Brain microvascular endothelial cell (primary cell): ENCODE measurements around the gene CPEB1.
"Not testable (repeated sequence)": the region's sequence is repeated elsewhere in the genome, so short reads cannot be mapped to it uniquely, and the experiment has no call there.

Experiments
- DNase-seq: peaks from one replicate; pipeline ENCODE4 v3.0.0-alpha.2; 2020
- H3K27ac ChIP-seq: fragments of 250-450 bp; sonication (Bioruptor Pico); 2 replicates; pipeline ENCODE4 v1.5.1; 2020; ENCODE audit warnings: mild to moderate bottlenecking, moderate library complexity
- H3K27me3 ChIP-seq: fragments of 250-450 bp; sonication (Bioruptor Pico); replicated peaks from 2 replicates; pipeline ENCODE4 v1.5.1; 2020; ENCODE audit warnings: mild to moderate bottlenecking
- H3K36me3 ChIP-seq: fragments of 250-450 bp; sonication (Bioruptor Pico); replicated peaks from 2 replicates; pipeline ENCODE4 v1.5.1; 2020; ENCODE audit warnings: mild to moderate bottlenecking
- H3K4me3 ChIP-seq: 2 replicates; pipeline ENCODE4 v1.5.1; 2011; ENCODE audit warnings: low read depth, mild to moderate bottlenecking, control low read depth, low read length, moderate library complexity
- in situ Hi-C: cut with HindIII; loops from 2 replicates; pipeline ENCODE4 v1.10.0; 2017; ENCODE audit warnings: low sequenced_read_pairs, low pct_ligation_motif_present
- TF ChIP-seq, protein P1 (sequence below): IDR thresholded peaks from 2 replicates; pipeline ENCODE4 v1.5.1; 2011; ENCODE audit warnings: low read depth, mild to moderate bottlenecking, moderate library complexity, low read length, control low read depth, inconsistent platforms; ENCODE audit errors: missing control alignments

Gene CPEB1

DNA sequence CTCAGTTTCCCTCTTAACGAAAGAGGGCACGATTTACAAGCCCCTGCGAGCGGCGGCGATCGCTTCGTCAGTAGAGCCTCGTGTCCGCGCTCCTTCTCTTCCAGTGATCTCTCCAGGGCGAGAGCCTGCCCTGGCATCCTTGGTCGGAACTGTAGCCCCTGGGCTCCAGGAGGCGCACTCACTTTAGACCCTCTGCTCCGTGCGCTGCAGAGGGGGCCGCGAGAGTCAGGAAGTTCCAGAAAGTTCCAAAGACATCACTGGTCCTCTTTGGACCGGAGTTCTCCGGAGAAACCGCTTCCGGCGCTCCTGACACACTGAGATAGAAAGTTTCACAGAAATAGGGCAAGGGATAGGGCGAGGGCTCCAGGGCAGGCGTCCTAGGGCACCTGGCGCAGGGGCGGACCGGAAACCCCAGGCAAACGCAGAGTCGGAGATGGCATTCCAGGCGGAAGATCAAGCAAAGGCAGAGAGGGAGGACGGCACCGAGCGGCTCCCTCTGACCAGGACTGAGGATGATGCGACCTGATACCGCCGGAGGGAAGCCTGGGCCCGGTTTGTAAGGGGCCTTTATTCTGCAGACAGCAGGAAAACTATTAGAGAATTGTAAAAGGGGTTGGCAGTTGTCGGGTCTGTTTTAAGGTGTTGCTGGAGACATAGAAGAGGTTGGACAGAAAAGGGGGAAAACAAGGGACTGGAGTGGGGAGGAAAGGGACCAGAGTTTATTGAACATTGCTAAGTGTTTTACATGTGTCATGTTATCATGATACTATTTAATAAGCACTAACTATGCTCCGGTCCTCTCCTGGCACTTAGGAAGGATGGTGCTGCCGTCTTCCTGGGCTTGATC lies 1.3 kb upstream of the CPEB1 start:
- Histone ChIP-seq H3K27me3 (peaks cover 44% of the 10 kb centered on the region), H3K36me3 (no peaks in the 10 kb centered on the region), H3K27ac (no peak overlapping the region), H3K4me3 (peak overlapping the region; percentile 31)
- TF ChIP-seq, protein P1, sequence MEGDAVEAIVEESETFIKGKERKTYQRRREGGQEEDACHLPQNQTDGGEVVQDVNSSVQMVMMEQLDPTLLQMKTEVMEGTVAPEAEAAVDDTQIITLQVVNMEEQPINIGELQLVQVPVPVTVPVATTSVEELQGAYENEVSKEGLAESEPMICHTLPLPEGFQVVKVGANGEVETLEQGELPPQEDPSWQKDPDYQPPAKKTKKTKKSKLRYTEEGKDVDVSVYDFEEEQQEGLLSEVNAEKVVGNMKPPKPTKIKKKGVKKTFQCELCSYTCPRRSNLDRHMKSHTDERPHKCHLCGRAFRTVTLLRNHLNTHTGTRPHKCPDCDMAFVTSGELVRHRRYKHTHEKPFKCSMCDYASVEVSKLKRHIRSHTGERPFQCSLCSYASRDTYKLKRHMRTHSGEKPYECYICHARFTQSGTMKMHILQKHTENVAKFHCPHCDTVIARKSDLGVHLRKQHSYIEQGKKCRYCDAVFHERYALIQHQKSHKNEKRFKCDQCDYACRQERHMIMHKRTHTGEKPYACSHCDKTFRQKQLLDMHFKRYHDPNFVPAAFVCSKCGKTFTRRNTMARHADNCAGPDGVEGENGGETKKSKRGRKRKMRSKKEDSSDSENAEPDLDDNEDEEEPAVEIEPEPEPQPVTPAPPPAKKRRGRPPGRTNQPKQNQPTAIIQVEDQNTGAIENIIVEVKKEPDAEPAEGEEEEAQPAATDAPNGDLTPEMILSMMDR, result peak; percentile 19
- no peak for DNase-seq
- in situ Hi-C loops, result no loop called here

DNA sequence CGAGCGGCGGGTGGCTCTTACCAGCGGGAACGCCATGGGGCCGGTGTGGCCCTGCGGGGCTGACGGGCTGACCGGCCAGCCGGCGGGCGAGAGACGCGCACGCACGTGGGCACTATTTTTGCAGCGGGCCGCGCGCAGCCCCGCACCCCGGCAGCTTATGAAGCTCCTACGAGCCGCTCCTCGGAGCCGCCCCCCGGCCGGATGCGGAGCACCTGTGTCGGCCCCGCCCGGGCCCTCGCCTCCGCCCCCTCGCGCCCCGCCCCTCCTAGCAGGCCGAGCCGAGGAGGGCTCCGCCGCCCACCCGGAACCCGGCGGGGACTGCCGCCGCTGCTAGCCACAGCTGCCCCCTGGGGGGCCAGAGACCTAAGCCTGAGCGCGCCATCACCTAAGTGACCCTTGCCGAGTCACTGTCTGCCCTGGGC lies 683 bp upstream of the CPEB1 start:
- DNase-seq, result no peak
- no peak overlapping the region for H3K27ac ChIP-seq
- TF ChIP-seq, protein P1, result no peak
- peaks cover 46% of the 10 kb centered on the region for H3K27me3 ChIP-seq
- in situ Hi-C loops, result no loop called here
- no peaks in the 10 kb centered on the region for H3K36me3 ChIP-seq
- H3K4me3 ChIP-seq, result peak overlapping the region; percentile 31

DNA sequence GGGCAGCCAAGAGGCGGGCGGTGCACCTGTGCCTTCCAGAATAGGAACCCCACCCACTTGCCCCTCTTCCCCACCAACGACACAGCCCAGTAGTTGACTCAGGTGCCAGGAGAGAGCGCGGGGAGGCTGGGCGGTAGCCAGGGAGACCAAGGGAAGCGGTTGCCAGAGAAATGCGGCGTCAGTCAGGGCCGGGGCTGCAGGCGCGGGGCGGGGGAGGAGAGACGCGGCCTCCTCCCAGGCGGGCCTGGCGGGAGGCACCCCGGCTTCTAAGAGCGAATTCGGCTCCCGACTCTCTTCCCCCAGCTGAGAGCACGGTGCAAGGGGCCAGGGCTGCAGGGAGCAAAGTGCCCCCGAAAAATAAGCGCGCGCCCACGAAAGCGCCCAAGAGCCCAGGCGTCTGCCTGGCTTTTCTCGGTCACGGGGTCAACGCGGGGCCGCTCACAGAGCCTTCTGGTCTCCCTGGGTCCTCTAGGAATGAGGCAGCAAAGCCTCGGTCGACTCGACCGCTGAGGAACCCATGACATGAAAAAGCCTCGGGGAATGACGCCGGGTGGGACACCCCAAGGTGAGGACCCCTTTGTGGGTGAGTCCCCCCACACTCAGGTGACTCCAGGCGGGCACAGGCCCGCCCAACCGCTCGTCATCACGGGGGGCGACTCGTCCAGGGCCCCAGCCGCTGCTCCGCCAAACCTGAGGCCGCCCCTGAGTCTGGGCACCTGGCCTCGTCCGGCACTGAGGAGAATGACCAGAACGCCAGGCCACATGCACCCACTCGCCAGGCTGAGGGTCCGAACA lies 716 bp downstream of the CPEB1 start:
- H3K27me3 ChIP-seq, result peaks cover 52% of the 10 kb centered on the region
- DNase-seq, result no peak
- H3K36me3 ChIP-seq, result no peaks in the 10 kb centered on the region
- H3K4me3 ChIP-seq, result no peak overlapping the region
- TF ChIP-seq, protein P1, result no peak
- H3K27ac ChIP-seq, result no peak overlapping the region
- in situ Hi-C loops, result no loop called here

DNA sequence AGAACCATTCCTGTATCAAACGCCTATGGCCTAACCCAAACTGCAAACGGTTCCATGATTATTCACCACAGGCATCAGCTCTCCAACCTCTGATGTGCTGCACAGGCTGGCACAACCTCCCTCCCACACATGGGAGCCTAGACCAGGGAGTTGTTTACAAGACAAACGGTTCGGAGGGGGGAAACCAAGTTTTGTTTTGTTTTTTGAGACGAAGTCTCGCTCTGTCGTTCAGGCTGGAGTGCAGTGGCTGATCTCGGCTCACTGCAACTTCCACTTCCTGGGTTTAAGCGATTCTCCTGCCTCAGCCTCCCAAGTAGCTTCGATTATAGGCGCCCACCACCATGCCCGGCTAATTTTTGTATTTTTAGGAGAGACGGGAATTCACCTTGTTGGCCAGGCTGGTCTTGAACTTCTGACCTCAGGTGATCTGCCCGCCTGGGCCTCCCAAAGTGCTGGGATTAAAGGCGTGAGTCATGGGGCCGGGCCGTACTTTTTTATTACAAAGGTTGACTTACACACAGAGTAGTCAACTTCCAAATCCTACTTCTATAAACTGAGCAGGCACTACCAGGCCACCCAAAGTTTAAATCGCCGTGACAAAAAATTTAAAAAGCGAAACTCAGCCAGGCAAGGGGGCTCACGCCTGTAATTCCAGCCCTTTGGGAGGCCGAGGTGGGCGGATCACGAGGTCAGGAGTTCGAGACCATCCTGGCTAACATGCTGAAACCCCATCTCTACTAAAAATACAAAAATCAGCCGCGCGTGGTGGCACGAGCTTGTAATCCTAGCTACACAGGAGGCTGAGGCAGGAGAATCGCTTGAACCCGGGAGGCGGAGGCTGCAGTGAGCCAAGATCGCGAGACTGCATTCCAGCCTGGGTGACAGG lies 2.0 kb downstream of the CPEB1 start:
- H3K4me3 ChIP-seq, H3K36me3 ChIP-seq, H3K27ac ChIP-seq, in situ Hi-C loops, DNase-seq: not testable (repeated sequence)
- peaks cover 52% of the 10 kb centered on the region for H3K27me3 ChIP-seq

DNA sequence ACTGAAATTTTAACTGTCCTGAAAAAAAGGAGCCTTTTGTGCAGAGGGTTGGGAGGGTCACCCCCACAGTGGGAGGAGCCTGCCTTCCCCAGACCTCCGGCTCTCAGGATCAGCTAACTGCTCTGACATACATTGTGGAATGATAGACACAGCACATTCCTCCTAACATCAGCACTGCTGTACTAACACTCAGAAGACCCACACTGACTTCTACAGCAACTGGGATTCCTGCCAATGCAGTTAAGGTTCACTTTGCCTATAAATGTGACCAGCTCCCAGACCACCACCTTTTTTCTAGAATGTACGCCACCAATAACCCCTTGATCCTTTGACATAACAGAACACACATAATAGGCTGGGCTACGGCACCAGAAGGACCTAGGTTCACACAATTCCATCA lies 3.2 kb downstream of the CPEB1 start:
- H3K4me3 ChIP-seq, result no peak overlapping the region
- DNase-seq, result no peak
- H3K36me3 ChIP-seq, result no peaks in the 10 kb centered on the region
- TF ChIP-seq, protein P1, result no peak
- in situ Hi-C loops, result no loop called here
- H3K27ac ChIP-seq, result no peak overlapping the region
- H3K27me3 ChIP-seq, result peaks cover 48% of the 10 kb centered on the region

DNA sequence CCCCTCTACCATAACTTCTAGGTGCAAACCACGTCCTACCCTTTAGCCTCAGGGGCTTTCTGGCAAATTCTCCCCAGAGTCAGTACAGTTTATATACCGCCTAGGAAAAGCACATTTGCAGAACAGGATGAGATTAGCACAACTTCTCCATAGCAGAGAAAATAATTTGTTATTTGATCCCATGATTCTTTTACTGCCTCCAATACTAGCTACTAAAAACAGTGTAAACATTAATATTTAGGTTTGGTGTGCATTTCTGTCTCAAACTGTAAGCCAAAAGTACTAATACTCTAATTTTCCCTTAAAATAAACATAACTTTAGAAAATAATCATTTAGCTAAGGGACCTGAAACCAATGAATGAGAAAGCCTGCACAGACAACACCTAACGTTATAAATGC lies 4.5 kb downstream of the CPEB1 start:
- H3K27ac ChIP-seq, result no peak overlapping the region
- TF ChIP-seq, protein P1, result no peak
- H3K36me3 ChIP-seq, result no peaks in the 10 kb centered on the region
- in situ Hi-C loops, result no loop called here
- DNase-seq, result no peak
- H3K27me3 ChIP-seq, result peaks cover 35% of the 10 kb centered on the region
- H3K4me3 ChIP-seq, result no peak overlapping the region
